ENCODE data around the gene UGT2B15.
"Not testable (repeated sequence)": the region's sequence is repeated elsewhere in the genome, so short reads cannot be mapped to it uniquely, and the experiment has no call there.

The UGT2B15 gene

DNA sequence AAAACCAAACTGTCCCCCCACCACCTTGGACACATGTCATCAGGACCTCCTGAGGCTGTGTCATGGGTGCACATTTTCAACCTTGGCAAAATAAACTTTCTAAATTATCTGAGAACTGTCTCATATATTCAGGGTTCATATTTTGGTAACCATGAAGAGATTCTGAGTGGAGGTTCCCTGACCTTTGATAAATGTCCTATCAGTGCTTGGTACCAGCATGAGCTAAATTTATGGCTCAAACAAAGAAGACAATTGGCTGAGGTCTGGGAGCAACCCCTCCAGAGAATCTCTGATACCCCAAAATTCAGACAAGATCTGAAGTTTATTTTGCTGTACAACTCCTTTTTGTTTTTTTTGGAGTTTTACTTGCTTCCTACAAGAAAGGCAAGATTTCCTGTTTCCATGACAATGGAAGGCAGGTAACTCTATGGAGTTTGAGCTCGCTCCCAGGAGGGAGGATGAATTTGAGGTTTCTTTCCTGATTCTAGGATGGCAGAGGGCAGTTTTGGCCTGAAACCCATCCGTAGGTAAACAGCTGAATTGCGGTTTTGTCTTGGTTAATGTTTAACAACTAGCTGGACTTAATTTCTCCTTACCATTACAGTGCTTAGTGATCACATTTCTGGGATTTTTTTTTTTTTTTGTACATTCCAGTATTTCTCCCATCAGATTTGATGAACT, 14.5 kb downstream of the UGT2B15 start:
- no peak for DNase-seq

DNA sequence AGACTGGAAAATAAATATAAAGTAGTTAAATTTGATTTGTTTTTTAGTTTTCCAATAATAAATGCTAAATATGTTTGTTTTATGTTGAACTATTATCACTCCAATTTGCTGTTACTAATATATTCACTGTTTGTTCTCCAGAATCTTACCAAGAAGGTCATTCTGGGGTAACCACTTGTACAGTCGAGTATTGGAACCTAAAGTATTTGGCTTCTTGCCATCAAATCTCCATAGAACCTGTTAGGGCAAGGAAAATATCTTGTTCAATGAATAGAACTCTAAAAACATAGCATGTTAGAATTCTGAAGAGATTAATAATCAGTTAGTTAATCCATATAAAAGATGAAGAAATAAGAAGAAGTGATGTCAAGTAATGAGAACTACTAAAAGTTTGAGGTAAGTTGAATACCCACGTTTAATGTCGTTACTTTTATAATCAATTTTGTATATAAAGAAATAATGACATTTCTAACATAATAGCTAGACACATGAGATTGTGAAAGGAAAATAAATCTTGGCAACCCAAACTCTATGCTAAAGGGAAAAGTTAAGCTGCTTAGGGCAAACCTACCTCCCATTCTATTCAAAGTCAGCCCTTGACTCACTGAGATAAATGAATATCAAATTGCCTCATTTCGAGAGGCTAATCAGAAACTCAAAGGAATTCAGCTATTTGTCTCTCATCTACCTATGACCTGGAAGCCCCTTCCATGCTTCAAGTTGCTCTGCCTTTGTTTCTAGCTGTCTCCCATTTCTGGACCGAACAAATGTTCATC, 15.3 kb downstream of the UGT2B15 start:
- no peak for DNase-seq

DNA sequence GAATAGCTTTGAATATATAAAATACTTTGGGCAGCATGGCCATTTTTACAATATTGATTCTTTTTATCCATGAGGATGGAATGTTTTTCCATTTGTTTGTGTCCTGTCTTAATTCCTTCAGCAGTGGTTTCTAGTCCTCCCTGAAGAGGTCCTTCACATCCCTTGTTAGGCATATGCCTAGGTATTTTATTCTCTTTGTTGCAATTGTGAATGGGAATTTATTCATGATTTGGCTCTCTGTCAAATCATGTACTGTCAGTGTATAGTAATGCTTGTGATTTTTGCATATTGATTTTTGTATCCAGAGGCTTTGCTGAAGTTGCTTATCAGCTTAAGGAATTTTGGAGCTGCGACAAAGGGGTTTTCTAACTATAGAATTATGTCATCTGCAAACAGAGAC, 18.5 kb downstream of the UGT2B15 start:
- no peak for DNase-seq

DNA sequence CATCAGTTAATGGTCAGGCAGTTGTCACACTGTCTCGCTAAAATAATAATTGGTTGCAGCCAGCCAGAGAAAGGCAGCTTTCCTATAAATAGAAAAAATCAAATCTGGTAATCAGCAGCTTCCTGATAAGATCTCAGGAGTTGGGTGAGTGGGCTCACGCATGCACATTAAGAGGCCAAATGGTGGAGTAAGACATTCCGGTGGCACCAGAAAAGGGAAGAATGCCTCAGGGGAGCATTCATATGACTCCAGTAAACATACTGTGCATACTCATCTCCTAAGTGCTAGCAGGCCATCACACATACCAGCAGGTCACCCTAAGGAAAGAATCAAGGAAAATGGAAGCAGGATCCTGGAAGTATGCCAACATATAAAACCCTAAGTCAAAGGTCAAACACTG, 40.1 kb downstream of the UGT2B15 start:
- no peak for DNase-seq

DNA sequence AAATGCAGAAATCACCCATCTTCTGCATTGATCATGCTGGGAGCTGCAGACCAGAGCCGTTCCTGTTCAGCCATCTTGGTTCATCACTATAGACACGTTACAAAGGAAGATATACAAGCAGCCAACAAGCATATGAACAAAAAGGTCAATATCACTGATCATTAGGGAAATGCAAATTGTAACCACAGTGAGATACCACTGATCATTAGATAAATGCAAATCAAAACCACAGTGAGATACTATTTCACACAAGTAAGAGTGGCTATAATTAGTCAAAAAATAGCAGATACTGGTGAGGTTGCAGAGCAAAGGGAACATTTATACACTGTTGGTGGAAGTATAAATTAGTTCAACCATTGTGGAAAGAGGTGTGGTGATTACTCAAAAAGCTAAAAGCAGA, 47.7 kb downstream of the UGT2B15 start:
- DNase-seq, result not testable (repeated sequence)

DNA sequence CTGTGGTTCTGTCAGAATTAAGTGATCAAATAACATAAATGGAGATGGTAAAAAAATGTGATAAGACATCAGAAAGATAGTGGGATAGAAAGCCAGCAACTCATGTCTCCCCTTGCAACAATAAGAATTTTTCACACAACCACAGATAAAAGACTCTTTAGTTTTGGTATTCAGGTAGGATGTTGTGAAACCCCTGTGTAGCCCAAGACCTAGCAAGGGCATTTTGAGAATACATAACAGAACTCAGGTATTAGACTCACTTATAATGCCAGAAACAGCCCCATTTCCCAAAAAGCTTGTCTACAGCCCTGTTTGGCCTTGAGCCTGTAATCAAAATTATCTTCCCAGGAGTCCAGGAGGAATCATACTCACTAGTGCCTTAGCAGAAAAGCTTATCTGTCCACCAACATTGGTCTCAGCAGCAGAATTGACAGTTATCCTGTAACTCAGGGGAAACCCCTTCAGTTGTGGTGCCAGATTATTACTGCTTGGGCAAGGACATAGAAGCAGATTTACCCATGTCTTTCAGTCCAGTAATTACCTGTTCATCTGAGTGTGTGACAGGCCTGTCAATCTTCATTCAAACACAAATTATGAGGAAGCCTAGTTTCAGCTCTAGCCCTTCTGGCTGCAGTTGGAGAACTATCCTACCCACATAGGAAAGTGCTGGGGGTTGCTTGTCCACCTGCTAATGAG, 53.3 kb downstream of the UGT2B15 start:
- no peak for DNase-seq

DNA sequence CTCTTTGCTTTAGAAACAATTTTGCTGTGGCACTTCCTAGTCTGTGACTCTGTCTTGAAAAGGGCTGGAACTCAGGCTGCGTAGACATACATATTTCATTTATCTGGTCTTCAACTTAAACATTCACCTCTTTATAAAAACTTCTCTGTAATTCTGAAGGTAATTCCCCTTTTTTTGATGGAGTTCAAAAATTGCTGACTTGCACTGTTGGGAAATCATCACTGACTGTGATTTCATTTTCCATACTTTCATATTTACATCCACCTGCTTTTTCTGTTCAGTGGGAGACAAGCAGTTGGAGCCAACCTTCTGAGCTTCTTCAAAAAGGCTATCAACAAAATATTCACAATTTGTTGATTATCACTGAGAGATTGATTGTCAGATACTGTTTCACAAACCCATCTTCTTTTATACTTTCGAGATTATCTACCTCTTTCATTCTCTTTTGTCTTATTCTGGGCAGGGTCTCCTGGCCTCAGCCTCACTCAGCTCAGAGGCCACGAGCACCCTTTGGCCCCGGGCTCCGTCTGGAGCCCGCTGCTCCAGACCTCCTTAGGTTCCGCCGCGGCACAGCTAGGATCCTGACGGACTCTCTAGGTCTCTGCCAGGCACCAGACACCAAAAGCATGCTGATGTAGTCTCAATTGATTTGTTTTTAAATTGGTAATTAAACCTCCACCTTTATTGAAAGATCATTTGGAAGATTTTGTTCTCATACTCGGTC, 54.6 kb downstream of the UGT2B15 start:
- no peak for DNase-seq

DNA sequence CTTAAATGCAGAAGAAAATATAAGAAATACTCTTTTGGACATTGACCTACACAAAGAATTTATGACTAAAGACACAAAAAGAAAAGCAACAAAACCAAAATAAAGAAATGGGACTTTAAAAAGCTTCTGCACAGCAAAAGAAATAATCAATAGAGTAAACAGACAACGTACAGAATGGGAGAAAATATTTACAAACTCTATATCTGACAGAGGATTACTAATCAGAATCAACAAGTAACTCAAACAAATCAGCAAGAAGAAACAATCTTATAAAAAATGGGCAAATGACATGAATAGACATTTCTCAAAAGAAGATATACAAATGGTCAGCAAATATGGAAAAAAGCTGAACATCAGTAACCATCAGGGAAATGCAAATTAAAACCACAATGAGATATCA, 56.7 kb downstream of the UGT2B15 start:
- no peak for DNase-seq

DNA sequence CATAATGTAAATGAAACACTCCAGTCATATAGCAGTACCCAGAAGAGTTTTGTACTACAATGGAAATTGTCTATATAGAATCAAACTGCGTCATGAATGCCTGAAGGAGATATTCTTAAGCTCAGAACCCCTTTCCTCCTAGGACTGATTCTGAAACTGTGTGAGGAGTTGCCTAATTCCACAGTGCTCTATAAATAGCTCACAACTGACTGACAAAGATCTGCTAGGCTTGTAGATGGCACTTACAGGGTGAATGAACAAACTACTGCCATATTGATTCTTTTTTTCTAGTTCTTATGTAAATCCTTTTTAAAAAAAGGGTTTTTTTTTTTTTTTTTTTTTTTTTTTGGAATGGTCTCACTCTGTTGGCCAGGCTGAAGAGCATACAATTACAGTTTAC, 64.2 kb downstream of the UGT2B15 start:
- no peak for DNase-seq

DNA sequence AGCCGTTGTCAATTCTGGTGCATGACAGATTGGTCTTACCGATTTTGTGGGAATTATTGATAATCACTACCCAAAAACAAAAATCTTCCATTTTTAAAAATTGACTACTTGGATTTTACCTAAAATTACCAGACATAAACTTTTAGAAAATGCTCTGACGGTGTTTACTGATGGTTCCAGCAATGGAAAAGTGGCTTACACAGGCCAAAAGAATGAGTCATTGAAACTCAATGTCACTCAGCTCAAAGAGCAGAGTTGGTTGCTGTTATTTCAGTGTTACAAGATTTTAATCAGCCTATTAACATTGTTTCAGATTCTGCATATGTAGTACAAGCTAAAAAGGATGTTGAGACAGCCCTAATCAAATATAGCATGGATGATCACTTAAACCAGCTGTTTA, 71.3 kb downstream of the UGT2B15 start:
- DNase-seq, result no peak

DNA sequence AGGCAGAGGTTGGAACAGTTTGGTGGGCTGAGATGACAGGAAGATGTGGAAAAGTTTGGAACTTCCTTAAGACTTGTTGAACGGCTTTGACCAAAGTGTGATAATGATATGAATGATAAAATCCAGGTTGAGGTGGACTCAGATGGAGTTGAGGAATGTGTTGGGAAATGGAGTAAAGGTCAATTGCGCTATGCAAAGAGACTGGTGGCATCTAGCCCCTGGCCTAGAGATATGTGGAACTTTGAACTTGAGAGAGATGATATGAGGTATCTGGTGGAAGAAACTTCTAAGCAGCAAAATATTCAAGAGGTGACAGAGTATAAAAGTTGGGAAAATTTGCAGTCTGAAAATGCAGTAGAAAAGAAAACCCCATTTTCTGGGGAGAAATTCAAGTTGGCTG, 73.0 kb downstream of the UGT2B15 start:
- DNase-seq, result no peak

All from NCI-H1105 treated with DMSO at 0.1 percent for 48 hours (cell line).